ENCODE data around the gene CADPS. TPM values are rescaled to one million over a fixed set of nuclear protein-coding genes. Genes with fewer than 3 reads are reported as not detected.

Gene CADPS
- polyA plus RNA-seq, 3 donors: 1.2 to 3.8 (median 1.9) TPM

- DNase-seq (ENCODE audit: extremely low read depth in 1 of 11, low read depth in 9 of 11, low spot score in 4 of 11): no peak
Measured at GRCh38 chr3:62556121-62556815, 318.9 kb downstream of the CADPS start.

GRCh38 chr3:62554264-62554799 lies 320.9 kb downstream of the CADPS start:
- DNase-seq (ENCODE audit: extremely low read depth in 1 of 11, low read depth in 9 of 11, low spot score in 4 of 11): no peak

GRCh38 chr3:62553811-62554210 lies 321.4 kb downstream of the CADPS start:
- no peak for DNase-seq (ENCODE audit: extremely low read depth in 1 of 11, low read depth in 9 of 11, low spot score in 4 of 11)

- DNase-seq (ENCODE audit: extremely low read depth in 1 of 11, low read depth in 9 of 11, low spot score in 4 of 11): no peak
Measured at GRCh38 chr3:62551556-62551955, 323.7 kb downstream of the CADPS start.

- no peak for DNase-seq (ENCODE audit: extremely low read depth in 1 of 11, low read depth in 9 of 11, low spot score in 4 of 11)
Measured at GRCh38 chr3:62550439-62550838, 324.8 kb downstream of the CADPS start.

- no peak for DNase-seq (ENCODE audit: extremely low read depth in 1 of 11, low read depth in 9 of 11, low spot score in 4 of 11)
Measured at GRCh38 chr3:62548528-62549205, 326.5 kb downstream of the CADPS start.

- no peak for DNase-seq (ENCODE audit: extremely low read depth in 1 of 11, low read depth in 9 of 11, low spot score in 4 of 11)
Measured at GRCh38 chr3:62546266-62546665, 328.9 kb downstream of the CADPS start.

GRCh38 chr3:62542185-62542584 lies 333.0 kb downstream of the CADPS start:
- DNase-seq (ENCODE audit: extremely low read depth in 1 of 11, low read depth in 9 of 11, low spot score in 4 of 11): no peak

- DNase-seq (ENCODE audit: extremely low read depth in 1 of 11, low read depth in 9 of 11, low spot score in 4 of 11): no peak
Measured at GRCh38 chr3:62539762-62540161, 335.5 kb downstream of the CADPS start.

- no peak for DNase-seq (ENCODE audit: extremely low read depth in 1 of 11, low read depth in 9 of 11, low spot score in 4 of 11)
Measured at GRCh38 chr3:62538691-62539356, 336.4 kb downstream of the CADPS start.

- no peak for DNase-seq (ENCODE audit: extremely low read depth in 1 of 11, low read depth in 9 of 11, low spot score in 4 of 11)
Measured at GRCh38 chr3:62534326-62534725, 340.9 kb downstream of the CADPS start.

- DNase-seq (ENCODE audit: extremely low read depth in 1 of 11, low read depth in 9 of 11, low spot score in 4 of 11): no peak
Measured at GRCh38 chr3:62532796-62533195, 342.4 kb downstream of the CADPS start.

GRCh38 chr3:62531981-62532380 lies 343.2 kb downstream of the CADPS start:
- no peak for DNase-seq (ENCODE audit: extremely low read depth in 1 of 11, low read depth in 9 of 11, low spot score in 4 of 11)

GRCh38 chr3:62531493-62531892 lies 343.7 kb downstream of the CADPS start:
- DNase-seq (ENCODE audit: extremely low read depth in 1 of 11, low read depth in 9 of 11, low spot score in 4 of 11): no peak

- DNase-seq (ENCODE audit: extremely low read depth in 1 of 11, low read depth in 9 of 11, low spot score in 4 of 11): peak; percentile 21 to 72 (median 62)
Measured at GRCh38 chr3:62529230-62529629, 346.0 kb downstream of the CADPS start.

- no peak for DNase-seq (ENCODE audit: extremely low read depth in 1 of 11, low read depth in 9 of 11, low spot score in 4 of 11)
Measured at GRCh38 chr3:62527474-62527873, 347.7 kb downstream of the CADPS start.

- peak in 9 of 11 donors; percentile 6 to 59 (median 29) for DNase-seq (ENCODE audit: extremely low read depth in 1 of 11, low read depth in 9 of 11, low spot score in 4 of 11)
Measured at GRCh38 chr3:62525281-62525680, 349.9 kb downstream of the CADPS start.

GRCh38 chr3:62523672-62524071 lies 351.5 kb downstream of the CADPS start:
- DNase-seq (ENCODE audit: extremely low read depth in 1 of 11, low read depth in 9 of 11, low spot score in 4 of 11): no peak

GRCh38 chr3:62521464-62522105 lies 353.6 kb downstream of the CADPS start:
- no peak for DNase-seq (ENCODE audit: extremely low read depth in 1 of 11, low read depth in 9 of 11, low spot score in 4 of 11)

GRCh38 chr3:62503516-62503915 lies 371.7 kb downstream of the CADPS start:
- no peak for DNase-seq (ENCODE audit: extremely low read depth in 1 of 11, low read depth in 9 of 11, low spot score in 4 of 11)

Data from renal cortex interstitium (tissue), 11 donors.